ENCODE results near the gene LRRC37A. TPM values are rescaled to one million over a fixed set of nuclear protein-coding genes. Genes with fewer than 3 reads are reported as not detected.
"Not testable (repeated sequence)": the region's sequence is repeated elsewhere in the genome, so short reads cannot be mapped to it uniquely, and the experiment has no call there.

Gene LRRC37A
- 4.2 and 4.7 TPM in 2 replicates for total RNA-seq (2014; rRNA removed; shearing (Covaris generic))
- 1.9 and 2.6 TPM in 2 replicates for polyA plus RNA-seq (2016; fragmentation: Nextera tagmentation; extraction: Ambion mirVana)
- long read RNA-seq: 0 reads

- not testable (repeated sequence) for H3K27me3 ChIP-seq (ENCODE audit: insufficient read depth); H3K4me2 ChIP-seq; H3K27me3 Mint-ChIP-seq (ENCODE audit: insufficient read depth, low read depth, poor library complexity); H3K79me2 ChIP-seq (replicated peaks; ENCODE audit: insufficient read depth); H3K9me2 ChIP-seq (ENCODE audit: insufficient read depth); H3K4me3 Mint-ChIP-seq; H3K4me1 ChIP-seq (ENCODE audit: insufficient read depth); DNase-seq (ENCODE audit: low spot score); H3K4me1 Mint-ChIP-seq; H3K9me3 Mint-ChIP-seq; H3K27ac Mint-ChIP-seq; H3K36me3 ChIP-seq (ENCODE audit: insufficient read depth); H3K27ac ChIP-seq (ENCODE audit: low read depth); H3F3A ChIP-seq (replicated peaks; ENCODE audit: low read depth); H3K4me3 ChIP-seq; H3K36me3 Mint-ChIP-seq (ENCODE audit: low read depth); H4K20me1 ChIP-seq (replicated peaks; ENCODE audit: insufficient read depth); ATAC-seq; H2AFZ ChIP-seq
Observed at GRCh38 chr17:46294831-46295230, at the start of gene LRRC37A. LRRC37A (plus strand) TSS chr17:46295131; CDS start chr17:46295134, 3 bp downstream.

GRCh38 chr17:46249153-46249552, 45.8 kb upstream of the LRRC37A start:
- H2AFZ ChIP-seq; ATAC-seq; H3K79me2 ChIP-seq (replicated peaks; ENCODE audit: insufficient read depth); H3K9me3 Mint-ChIP-seq; H3K27me3 Mint-ChIP-seq (ENCODE audit: insufficient read depth, low read depth, poor library complexity); H3K9me2 ChIP-seq (ENCODE audit: insufficient read depth); H3K4me1 ChIP-seq (ENCODE audit: insufficient read depth); DNase-seq (ENCODE audit: low spot score); H3K4me1 Mint-ChIP-seq; H3K4me3 Mint-ChIP-seq; H4K20me1 ChIP-seq (replicated peaks; ENCODE audit: insufficient read depth); H3K36me3 Mint-ChIP-seq (ENCODE audit: low read depth); H3K27ac ChIP-seq (ENCODE audit: low read depth); H3F3A ChIP-seq (replicated peaks; ENCODE audit: low read depth); H3K4me3 ChIP-seq; H3K27ac Mint-ChIP-seq; H3K27me3 ChIP-seq (ENCODE audit: insufficient read depth); H3K4me2 ChIP-seq; H3K36me3 ChIP-seq (ENCODE audit: insufficient read depth): not testable (repeated sequence)

- not testable (repeated sequence) for H3K36me3 Mint-ChIP-seq (ENCODE audit: low read depth); H3K4me3 Mint-ChIP-seq; H3K4me1 ChIP-seq (ENCODE audit: insufficient read depth); ATAC-seq; H3F3A ChIP-seq (replicated peaks; ENCODE audit: low read depth); H3K4me2 ChIP-seq; H3K27ac Mint-ChIP-seq; H3K27me3 ChIP-seq (ENCODE audit: insufficient read depth); H2AFZ ChIP-seq; H3K9me2 ChIP-seq (ENCODE audit: insufficient read depth); DNase-seq (ENCODE audit: low spot score); H3K27ac ChIP-seq (ENCODE audit: low read depth); H3K4me1 Mint-ChIP-seq; H3K4me3 ChIP-seq; H3K36me3 ChIP-seq (ENCODE audit: insufficient read depth); H3K79me2 ChIP-seq (replicated peaks; ENCODE audit: insufficient read depth); H4K20me1 ChIP-seq (replicated peaks; ENCODE audit: insufficient read depth); H3K9me3 Mint-ChIP-seq; H3K27me3 Mint-ChIP-seq (ENCODE audit: insufficient read depth, low read depth, poor library complexity)
Observed at GRCh38 chr17:46252804-46253203, 42.1 kb upstream of the LRRC37A start.

DNA sequence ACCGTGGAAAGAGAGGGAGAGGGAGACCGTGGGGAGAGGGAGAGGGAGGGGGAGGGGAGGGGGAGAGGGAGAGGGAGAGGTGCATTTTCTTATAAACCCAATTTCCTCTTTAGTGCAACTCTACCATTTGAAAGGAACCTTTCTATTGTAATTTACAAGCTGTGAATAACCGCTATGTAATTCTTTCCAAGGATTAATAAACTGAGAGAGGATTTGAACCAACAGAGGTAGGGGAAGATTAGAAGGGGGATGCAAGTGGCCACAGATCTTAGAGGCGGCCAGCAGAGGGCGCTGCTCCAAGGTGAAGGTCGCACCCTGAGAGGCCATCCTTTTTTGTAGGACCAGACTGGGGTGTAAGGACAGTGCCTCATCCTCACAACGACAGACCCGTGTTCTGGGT, 41.2 kb upstream of the LRRC37A start:
- H3K27me3 ChIP-seq (ENCODE audit: insufficient read depth); H3K79me2 ChIP-seq (replicated peaks; ENCODE audit: insufficient read depth); H3K4me1 ChIP-seq (ENCODE audit: insufficient read depth); H3K27ac ChIP-seq (ENCODE audit: low read depth); H3K9me2 ChIP-seq (ENCODE audit: insufficient read depth); H3K36me3 ChIP-seq (ENCODE audit: insufficient read depth); H3K36me3 Mint-ChIP-seq (ENCODE audit: low read depth); H3K4me3 ChIP-seq; H3K9me3 Mint-ChIP-seq; H2AFZ ChIP-seq; H3K27ac Mint-ChIP-seq; H4K20me1 ChIP-seq (replicated peaks; ENCODE audit: insufficient read depth); H3K4me2 ChIP-seq; H3F3A ChIP-seq (replicated peaks; ENCODE audit: low read depth); H3K4me3 Mint-ChIP-seq; H3K4me1 Mint-ChIP-seq: not testable (repeated sequence)
- TF ChIP-seq, protein P1, sequence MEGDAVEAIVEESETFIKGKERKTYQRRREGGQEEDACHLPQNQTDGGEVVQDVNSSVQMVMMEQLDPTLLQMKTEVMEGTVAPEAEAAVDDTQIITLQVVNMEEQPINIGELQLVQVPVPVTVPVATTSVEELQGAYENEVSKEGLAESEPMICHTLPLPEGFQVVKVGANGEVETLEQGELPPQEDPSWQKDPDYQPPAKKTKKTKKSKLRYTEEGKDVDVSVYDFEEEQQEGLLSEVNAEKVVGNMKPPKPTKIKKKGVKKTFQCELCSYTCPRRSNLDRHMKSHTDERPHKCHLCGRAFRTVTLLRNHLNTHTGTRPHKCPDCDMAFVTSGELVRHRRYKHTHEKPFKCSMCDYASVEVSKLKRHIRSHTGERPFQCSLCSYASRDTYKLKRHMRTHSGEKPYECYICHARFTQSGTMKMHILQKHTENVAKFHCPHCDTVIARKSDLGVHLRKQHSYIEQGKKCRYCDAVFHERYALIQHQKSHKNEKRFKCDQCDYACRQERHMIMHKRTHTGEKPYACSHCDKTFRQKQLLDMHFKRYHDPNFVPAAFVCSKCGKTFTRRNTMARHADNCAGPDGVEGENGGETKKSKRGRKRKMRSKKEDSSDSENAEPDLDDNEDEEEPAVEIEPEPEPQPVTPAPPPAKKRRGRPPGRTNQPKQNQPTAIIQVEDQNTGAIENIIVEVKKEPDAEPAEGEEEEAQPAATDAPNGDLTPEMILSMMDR (conservative IDR thresholded peaks at IDR 0.05; ENCODE audit: low read depth in 2 of 2): peak; percentile 29 to 82
- DNase-seq (ENCODE audit: low spot score): peak; percentile 98
- H3K27me3 Mint-ChIP-seq (ENCODE audit: insufficient read depth, low read depth, poor library complexity): peaks cover 11% of the 10 kb centered on the region
- peak; percentile 100 for ATAC-seq

DNA sequence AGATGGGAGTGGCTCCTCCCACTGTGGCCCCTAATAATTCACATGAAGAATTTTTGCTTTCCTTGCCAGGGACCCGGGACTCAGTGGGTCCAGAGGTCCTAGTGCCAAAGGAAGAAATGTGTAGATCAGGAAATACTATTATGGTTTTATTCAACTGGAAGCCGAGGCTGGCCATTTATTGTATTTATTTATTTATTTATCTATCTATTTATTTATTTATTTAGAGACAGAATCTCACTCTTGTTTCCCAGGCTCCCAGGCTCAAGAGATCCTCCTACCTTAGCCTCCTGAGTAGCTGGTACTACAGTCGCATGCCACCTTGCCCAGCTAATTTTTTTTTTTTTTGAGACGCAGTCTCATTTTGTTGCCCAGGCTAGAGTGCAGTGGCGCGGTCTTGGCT, 40.7 kb upstream of the LRRC37A start:
- not testable (repeated sequence) for H3K9me2 ChIP-seq (ENCODE audit: insufficient read depth); H2AFZ ChIP-seq; ATAC-seq; H4K20me1 ChIP-seq (replicated peaks; ENCODE audit: insufficient read depth); H3K36me3 Mint-ChIP-seq (ENCODE audit: low read depth); H3F3A ChIP-seq (replicated peaks; ENCODE audit: low read depth); H3K4me2 ChIP-seq; H3K27ac ChIP-seq (ENCODE audit: low read depth); H3K4me3 ChIP-seq; H3K4me1 Mint-ChIP-seq; H3K36me3 ChIP-seq (ENCODE audit: insufficient read depth); H3K79me2 ChIP-seq (replicated peaks; ENCODE audit: insufficient read depth); H3K27me3 ChIP-seq (ENCODE audit: insufficient read depth); H3K4me3 Mint-ChIP-seq; H3K9me3 Mint-ChIP-seq; DNase-seq (ENCODE audit: low spot score); H3K27ac Mint-ChIP-seq; H3K4me1 ChIP-seq (ENCODE audit: insufficient read depth)
- H3K27me3 Mint-ChIP-seq (ENCODE audit: insufficient read depth, low read depth, poor library complexity): peaks cover 14% of the 10 kb centered on the region

DNA sequence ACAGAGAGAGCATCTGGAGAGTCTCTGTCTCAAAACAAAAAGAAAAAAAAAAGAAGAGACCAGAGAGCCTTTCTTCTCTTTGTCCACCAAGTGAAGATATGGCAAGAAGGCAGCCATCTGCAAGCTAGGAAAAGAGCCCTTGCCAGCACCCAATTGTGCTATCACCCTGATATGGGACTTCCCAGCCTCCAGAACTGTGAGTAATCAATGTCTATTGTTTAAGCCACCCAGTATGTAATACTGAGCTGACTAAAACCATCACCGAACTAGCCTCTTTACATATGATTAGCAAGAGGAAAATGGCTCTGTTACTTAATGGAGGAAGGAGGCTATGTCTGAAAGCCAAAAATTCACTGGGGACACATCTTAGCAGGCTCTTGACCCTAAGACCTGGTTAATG, 38.6 kb upstream of the LRRC37A start:
- not testable (repeated sequence) for ATAC-seq; H2AFZ ChIP-seq; H3K4me2 ChIP-seq; H3K36me3 ChIP-seq (ENCODE audit: insufficient read depth); H3K9me2 ChIP-seq (ENCODE audit: insufficient read depth); H3K4me3 ChIP-seq; H3K27ac ChIP-seq (ENCODE audit: low read depth); H4K20me1 ChIP-seq (replicated peaks; ENCODE audit: insufficient read depth); DNase-seq (ENCODE audit: low spot score); H3K36me3 Mint-ChIP-seq (ENCODE audit: low read depth); H3K4me1 ChIP-seq (ENCODE audit: insufficient read depth); H3K27ac Mint-ChIP-seq; H3K79me2 ChIP-seq (replicated peaks; ENCODE audit: insufficient read depth); H3F3A ChIP-seq (replicated peaks; ENCODE audit: low read depth); H3K9me3 Mint-ChIP-seq; H3K4me3 Mint-ChIP-seq; H3K4me1 Mint-ChIP-seq
- H3K27me3 ChIP-seq (ENCODE audit: insufficient read depth): peaks cover 24% of the 10 kb centered on the region
- peaks cover 19% of the 10 kb centered on the region for H3K27me3 Mint-ChIP-seq (ENCODE audit: insufficient read depth, low read depth, poor library complexity)

Measured in GM23338 (cell line).